K562 (cell line): Measurements from ENCODE around the gene EFCAB5. TPM values are rescaled to one million over a fixed set of nuclear protein-coding genes. Genes with fewer than 3 reads are reported as not detected.

Experiments
- BCL6 ChIP-seq: fragments of 250-450 bp; sonication (Bioruptor Pico); IDR thresholded peaks from 2 replicates; pipeline ENCODE4 v1.4.0; 2020
- CBFB ChIP-seq: sonication (generic); formaldehyde crosslinking; IDR thresholded peaks from 2 replicates; pipeline ENCODE4 v1.4.0; 2020; ENCODE audit warnings: mild to moderate bottlenecking, missing genetic modification reagents
- FOXM1 ChIP-seq, 2 experiments: fragments of 450-650 bp in 1 of 2; sonication (generic) in 1 of 2; formaldehyde crosslinking in 1 of 2; IDR thresholded peaks; 2 replicates each; pipeline versions ENCODE4 v1.6.1 to v1.9.0; 2017 to 2022; ENCODE audit warnings: low read depth in 2 of 2, mild to moderate bottlenecking in 2 of 2, missing genetic modification reagents in 1 of 2, moderate library complexity in 1 of 2
- GABPB1 ChIP-seq: sonication (generic); formaldehyde crosslinking; IDR thresholded peaks from 2 replicates; pipeline ENCODE4 v1.8.0; 2022; ENCODE audit warnings: mild to moderate bottlenecking, missing genetic modification reagents
- GABPB2 ChIP-seq: fragments of 250-450 bp; sonication (Bioruptor Pico); conservative IDR thresholded peaks from 2 replicates; pipeline ENCODE4 v1.5.1; 2021; ENCODE audit warnings: mild to moderate bottlenecking
- HCFC1 ChIP-seq: IDR thresholded peaks from 2 replicates; pipeline ENCODE4 v1.6.1; 2012; ENCODE audit warnings: low read depth, low read length, improper control_type of control experiment
- HSF4 ChIP-seq: fragments of 250-450 bp; sonication (Bioruptor Pico); IDR thresholded peaks from 2 replicates; pipeline ENCODE4 v2.1.2; 2022; ENCODE audit warnings: mild to moderate bottlenecking, moderate library complexity, borderline replicate concordance
- NR2C2 ChIP-seq, 2 experiments: fragments of 200-800 bp in 1 of 2; sonication (Bioruptor generic) in 1 of 2; sonication (generic) in 1 of 2; formaldehyde crosslinking in 1 of 2; IDR thresholded peaks; 2 replicates each; pipeline versions ENCODE4 v1.6.1 to v1.8.0; 2016 to 2022; ENCODE audit warnings: mild to moderate bottlenecking in 1 of 2, missing compliant biosample characterization in 1 of 2, missing genetic modification characterization in 1 of 2, missing genetic modification reagents in 1 of 2
- PHF8 ChIP-seq: fragments of 200-600 bp; sonication (generic); IDR thresholded peaks from 2 replicates; pipeline ENCODE4 v1.6.1; 2012; ENCODE audit warnings: mixed run types, mild to moderate bottlenecking, inconsistent platforms, low read length, moderate library complexity, borderline replicate concordance
- POLR2A ChIP-seq: fragments of 450-650 bp; conservative IDR thresholded peaks from 2 replicates; pipeline ENCODE4 v1.6.1; 2016
- SOX6 ChIP-seq: fragments of 450-650 bp; IDR thresholded peaks from 2 replicates; pipeline ENCODE4 v1.6.1; 2014; ENCODE audit warnings: mild to moderate bottlenecking
- SUPT5H ChIP-seq: fragments of 450-650 bp; IDR thresholded peaks from 2 replicates; pipeline ENCODE4 v1.6.1; 2016
- TAF9B ChIP-seq: fragments of 450-650 bp; IDR thresholded peaks from 2 replicates; pipeline ENCODE4 v1.6.1; 2018; ENCODE audit warnings: mild to moderate bottlenecking; ENCODE audit not compliant: partially characterized antibody
- ZC3H11A ChIP-seq: IDR thresholded peaks from 2 replicates; pipeline ENCODE4 v1.6.1; 2012; ENCODE audit warnings: low read depth, low read length, improper control_type of control experiment
- ZNF133 ChIP-seq: fragments of 250-450 bp; sonication (Bioruptor Pico); IDR thresholded peaks from 2 replicates; pipeline ENCODE4 v1.4.0; 2020; ENCODE audit warnings: mild to moderate bottlenecking
- ZNF3 ChIP-seq: fragments of 250-450 bp; sonication (Bioruptor Pico); IDR thresholded peaks from 2 replicates; pipeline ENCODE4 v1.5.0; 2021; ENCODE audit warnings: mild to moderate bottlenecking, moderate library complexity
- ZNF589 ChIP-seq: fragments of 200-800 bp; sonication (Bioruptor generic); IDR thresholded peaks from 2 replicates; pipeline ENCODE4 v1.6.1; 2016; ENCODE audit warnings: low read depth, missing genetic modification characterization, missing compliant biosample characterization
- polyA plus RNA-seq, 8 experiments: library from polyadenylated mRNA; depleted of rRNA in 4 of 8; stranded (reverse) in 5 of 8; unstranded in 3 of 8; fragments of >200 nt; fragmentation: Nextera tagmentation in 2 of 8; fragmentation: Illumina TruSeq in 1 of 8; extraction: Ambion mirVana in 2 of 8; extraction: Trizol in 1 of 8; gene quantifications; 2 replicates each; pipeline versions ENCODE4 v1.2.1 to v1.2.3, GENCODE V29; 2011 to 2014; ENCODE audit warnings: inconsistent platforms in 1 of 8, missing spikeins in 1 of 8
- total RNA-seq, 7 experiments: library from RNA; depleted of rRNA in 6 of 7; stranded (reverse); fragments of >200 nt in 6 of 7; fragmentation: Illumina TruSeq in 2 of 7; extraction: Trizol in 2 of 7; gene quantifications; 2 replicates each; pipeline versions ENCODE4 v1.2.1 to v1.2.3, GENCODE V29; 2011 to 2021; ENCODE audit warnings: low replicate concordance in 1 of 7
- TF ChIP-seq, protein P1 (sequence below): sonication (generic); formaldehyde crosslinking; IDR thresholded peaks from 2 replicates; pipeline ENCODE4 v1.9.0; 2022; ENCODE audit warnings: mild to moderate bottlenecking, missing genetic modification reagents
- TF ChIP-seq, protein P2 (sequence below): fragments of 450-650 bp; IDR thresholded peaks from 2 replicates; pipeline ENCODE4 v1.6.1; 2016; ENCODE audit warnings: borderline replicate concordance
- TF ChIP-seq, protein P3 (sequence below): fragments of 250-450 bp; sonication (Bioruptor Pico); IDR thresholded peaks from 2 replicates; pipeline ENCODE4 v1.4.0; 2020
- TF ChIP-seq, protein P4 (sequence below): fragments of 150-350 bp; conservative IDR thresholded peaks from 2 replicates; pipeline ENCODE4 v1.6.1; 2014; ENCODE audit warnings: low read length

EFCAB5 gene
- total and polyA plus RNA-seq, 9 of the 15 experiments (the other 6 are each of a cell fraction or from before 2014, with no cell fraction given) = 0.06 to 0.11 TPM; not detected in 7

DNA sequence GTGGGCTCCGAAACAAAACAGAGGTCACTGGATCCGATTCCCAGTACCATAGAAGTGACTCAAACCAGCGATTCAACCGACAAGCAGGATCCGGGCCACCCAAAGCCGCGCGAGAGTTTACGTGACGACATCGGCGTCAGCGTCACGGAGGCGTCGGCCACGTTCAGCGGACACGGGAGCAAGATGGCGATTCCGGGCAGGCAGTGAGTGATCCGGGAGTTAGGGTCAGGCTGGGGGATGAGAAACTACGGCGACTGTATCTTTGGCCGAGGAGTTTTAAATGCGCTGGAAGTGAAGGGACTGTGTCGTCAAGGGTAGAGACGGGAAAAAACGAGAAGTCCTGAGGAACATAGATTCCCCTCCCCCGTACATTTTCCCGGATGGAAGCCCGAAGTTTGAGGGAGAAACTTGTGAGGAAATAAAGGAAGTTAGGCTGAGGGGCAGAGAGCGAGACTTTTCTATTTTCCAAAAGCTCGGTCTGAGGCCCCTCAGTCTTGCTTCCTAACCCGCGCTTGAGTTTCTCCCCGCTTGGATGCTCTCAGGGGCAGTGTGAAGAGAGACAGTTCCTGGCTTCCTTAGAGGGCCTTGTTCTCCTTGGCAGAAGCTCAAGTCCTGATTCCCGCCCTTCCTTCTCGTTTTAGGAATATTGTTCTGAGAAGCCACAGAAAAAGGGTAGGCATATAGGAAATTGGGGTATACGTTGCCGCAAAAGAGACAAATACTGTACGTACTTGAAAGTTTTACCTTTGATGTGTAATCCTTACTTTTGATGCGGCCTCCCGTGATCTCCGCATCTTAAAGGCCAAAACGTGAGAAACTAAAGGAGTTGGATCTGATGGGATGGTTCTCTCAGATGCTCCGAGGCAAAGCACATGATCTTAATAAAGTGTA is 175.5 kb downstream of the EFCAB5 start, which contains the start of gene NSRP1 (continued):
- TF ChIP-seq, protein P1, sequence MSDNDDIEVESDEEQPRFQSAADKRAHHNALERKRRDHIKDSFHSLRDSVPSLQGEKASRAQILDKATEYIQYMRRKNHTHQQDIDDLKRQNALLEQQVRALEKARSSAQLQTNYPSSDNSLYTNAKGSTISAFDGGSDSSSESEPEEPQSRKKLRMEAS (CRISPR knock-in tag) = peak; percentile 56
- TF ChIP-seq, protein P2, sequence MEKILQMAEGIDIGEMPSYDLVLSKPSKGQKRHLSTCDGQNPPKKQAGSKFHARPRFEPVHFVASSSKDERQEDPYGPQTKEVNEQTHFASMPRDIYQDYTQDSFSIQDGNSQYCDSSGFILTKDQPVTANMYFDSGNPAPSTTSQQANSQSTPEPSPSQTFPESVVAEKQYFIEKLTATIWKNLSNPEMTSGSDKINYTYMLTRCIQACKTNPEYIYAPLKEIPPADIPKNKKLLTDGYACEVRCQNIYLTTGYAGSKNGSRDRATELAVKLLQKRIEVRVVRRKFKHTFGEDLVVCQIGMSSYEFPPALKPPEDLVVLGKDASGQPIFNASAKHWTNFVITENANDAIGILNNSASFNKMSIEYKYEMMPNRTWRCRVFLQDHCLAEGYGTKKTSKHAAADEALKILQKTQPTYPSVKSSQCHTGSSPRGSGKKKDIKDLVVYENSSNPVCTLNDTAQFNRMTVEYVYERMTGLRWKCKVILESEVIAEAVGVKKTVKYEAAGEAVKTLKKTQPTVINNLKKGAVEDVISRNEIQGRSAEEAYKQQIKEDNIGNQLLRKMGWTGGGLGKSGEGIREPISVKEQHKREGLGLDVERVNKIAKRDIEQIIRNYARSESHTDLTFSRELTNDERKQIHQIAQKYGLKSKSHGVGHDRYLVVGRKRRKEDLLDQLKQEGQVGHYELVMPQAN = peak; percentile 57; the same call in 1 of the 2 replicates
- TF ChIP-seq PHF8 = peak; percentile 96
- peak; percentile 99 for TF ChIP-seq TAF9B
- TF ChIP-seq, protein P3, sequence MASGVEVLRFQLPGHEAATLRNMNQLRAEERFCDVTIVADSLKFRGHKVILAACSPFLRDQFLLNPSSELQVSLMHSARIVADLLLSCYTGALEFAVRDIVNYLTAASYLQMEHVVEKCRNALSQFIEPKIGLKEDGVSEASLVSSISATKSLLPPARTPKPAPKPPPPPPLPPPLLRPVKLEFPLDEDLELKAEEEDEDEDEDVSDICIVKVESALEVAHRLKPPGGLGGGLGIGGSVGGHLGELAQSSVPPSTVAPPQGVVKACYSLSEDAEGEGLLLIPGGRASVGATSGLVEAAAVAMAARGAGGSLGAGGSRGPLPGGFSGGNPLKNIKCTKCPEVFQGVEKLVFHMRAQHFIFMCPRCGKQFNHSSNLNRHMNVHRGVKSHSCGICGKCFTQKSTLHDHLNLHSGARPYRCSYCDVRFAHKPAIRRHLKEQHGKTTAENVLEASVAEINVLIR = peak; percentile 71; the same call in 1 of the 2 replicates
- TF ChIP-seq GABPB2 (CRISPR knock-in tag) = no peak
- peak; percentile 40; the same call in 1 of the 2 replicates for TF ChIP-seq GABPB1 (CRISPR knock-in tag)
- TF ChIP-seq ZNF133 (CRISPR knock-in tag) = no peak
- no peak for TF ChIP-seq HSF4 (CRISPR knock-in tag)
- peak; percentile 54 for TF ChIP-seq FOXM1 (IDR thresholded peaks at IDR 0.05; ENCODE audit: low read depth)
- TF ChIP-seq FOXM1 (CRISPR knock-in tag; IDR thresholded peaks at IDR 0.05; ENCODE audit: low read depth) = no peak
- peak; percentile 99 for TF ChIP-seq SUPT5H
- TF ChIP-seq CBFB = no peak
- no peak for TF ChIP-seq NR2C2 (CRISPR knock-in tag; IDR thresholded peaks at IDR 0.05)
- peak; percentile 68; the same call in 1 of the 2 replicates for TF ChIP-seq NR2C2 (tag; IDR thresholded peaks at IDR 0.05)
- TF ChIP-seq HCFC1 = peak; percentile 58; the same call in 1 of the 2 replicates
- no peak for TF ChIP-seq ZNF3 (CRISPR knock-in tag)
- TF ChIP-seq ZNF589 (CRISPR knock-in tag) = 0 out of 2 replicates have a peak, but pooled peaks have one; percentile 35
- no peak for TF ChIP-seq ZC3H11A
- TF ChIP-seq, protein P4, sequence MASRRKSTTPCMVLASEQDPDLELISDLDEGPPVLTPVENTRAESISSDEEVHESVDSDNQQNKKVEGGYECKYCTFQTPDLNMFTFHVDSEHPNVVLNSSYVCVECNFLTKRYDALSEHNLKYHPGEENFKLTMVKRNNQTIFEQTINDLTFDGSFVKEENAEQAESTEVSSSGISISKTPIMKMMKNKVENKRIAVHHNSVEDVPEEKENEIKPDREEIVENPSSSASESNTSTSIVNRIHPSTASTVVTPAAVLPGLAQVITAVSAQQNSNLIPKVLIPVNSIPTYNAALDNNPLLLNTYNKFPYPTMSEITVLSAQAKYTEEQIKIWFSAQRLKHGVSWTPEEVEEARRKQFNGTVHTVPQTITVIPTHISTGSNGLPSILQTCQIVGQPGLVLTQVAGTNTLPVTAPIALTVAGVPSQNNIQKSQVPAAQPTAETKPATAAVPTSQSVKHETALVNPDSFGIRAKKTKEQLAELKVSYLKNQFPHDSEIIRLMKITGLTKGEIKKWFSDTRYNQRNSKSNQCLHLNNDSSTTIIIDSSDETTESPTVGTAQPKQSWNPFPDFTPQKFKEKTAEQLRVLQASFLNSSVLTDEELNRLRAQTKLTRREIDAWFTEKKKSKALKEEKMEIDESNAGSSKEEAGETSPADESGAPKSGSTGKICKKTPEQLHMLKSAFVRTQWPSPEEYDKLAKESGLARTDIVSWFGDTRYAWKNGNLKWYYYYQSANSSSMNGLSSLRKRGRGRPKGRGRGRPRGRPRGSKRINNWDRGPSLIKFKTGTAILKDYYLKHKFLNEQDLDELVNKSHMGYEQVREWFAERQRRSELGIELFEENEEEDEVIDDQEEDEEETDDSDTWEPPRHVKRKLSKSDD = 0 out of 2 replicates have a peak, but pooled peaks have one; percentile 52
- TF ChIP-seq POLR2A = peak; percentile 99
- TF ChIP-seq BCL6 = no peak
- TF ChIP-seq SOX6 = 0 out of 2 replicates have a peak, but pooled peaks have one; percentile 21
